Erythroblast (primary cell): ENCODE measurements around the gene COL25A1.

ENCODE experiments used
- GATA1 ChIP-seq: IDR thresholded peaks from 2 replicates; pipeline ENCODE4 v1.6.1; 2011; ENCODE audit warnings: low read depth, mild to moderate bottlenecking, control low read depth, low read length, moderate library complexity
- POLR2A ChIP-seq: IDR thresholded peaks from 2 replicates; pipeline ENCODE4 v1.6.1; 2011; ENCODE audit warnings: mild to moderate bottlenecking, low read length

DNA sequence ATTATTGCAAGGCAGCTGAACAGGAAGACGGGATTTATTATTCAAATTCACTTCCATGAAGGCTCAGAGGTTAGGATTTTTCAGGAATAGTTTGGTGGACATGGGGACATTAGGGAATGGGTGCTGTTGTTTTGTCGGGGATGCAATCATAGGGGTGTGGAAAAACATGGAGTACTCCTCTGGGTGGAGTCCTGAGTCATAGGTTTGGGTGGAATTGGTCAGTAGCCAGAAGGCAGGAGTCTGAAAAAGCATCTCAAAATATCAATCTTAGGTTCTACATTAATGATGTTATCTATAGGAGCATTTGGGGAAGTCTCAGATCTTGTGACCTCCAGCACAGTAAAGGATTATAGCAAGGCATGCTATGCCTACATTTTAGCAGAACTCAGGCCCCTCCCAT is 525.1 kb downstream of the COL25A1 start:
- TF ChIP-seq POLR2A: no peak
- no peak for TF ChIP-seq GATA1
